ENCODE results near the gene LCN1. TPM values are rescaled to one million over a fixed set of nuclear protein-coding genes. Genes with fewer than 3 reads are reported as not detected.

The LCN1 gene
- total and polyA plus RNA-seq, 2 donors, result 0.19 to 1.2 TPM

DNA sequence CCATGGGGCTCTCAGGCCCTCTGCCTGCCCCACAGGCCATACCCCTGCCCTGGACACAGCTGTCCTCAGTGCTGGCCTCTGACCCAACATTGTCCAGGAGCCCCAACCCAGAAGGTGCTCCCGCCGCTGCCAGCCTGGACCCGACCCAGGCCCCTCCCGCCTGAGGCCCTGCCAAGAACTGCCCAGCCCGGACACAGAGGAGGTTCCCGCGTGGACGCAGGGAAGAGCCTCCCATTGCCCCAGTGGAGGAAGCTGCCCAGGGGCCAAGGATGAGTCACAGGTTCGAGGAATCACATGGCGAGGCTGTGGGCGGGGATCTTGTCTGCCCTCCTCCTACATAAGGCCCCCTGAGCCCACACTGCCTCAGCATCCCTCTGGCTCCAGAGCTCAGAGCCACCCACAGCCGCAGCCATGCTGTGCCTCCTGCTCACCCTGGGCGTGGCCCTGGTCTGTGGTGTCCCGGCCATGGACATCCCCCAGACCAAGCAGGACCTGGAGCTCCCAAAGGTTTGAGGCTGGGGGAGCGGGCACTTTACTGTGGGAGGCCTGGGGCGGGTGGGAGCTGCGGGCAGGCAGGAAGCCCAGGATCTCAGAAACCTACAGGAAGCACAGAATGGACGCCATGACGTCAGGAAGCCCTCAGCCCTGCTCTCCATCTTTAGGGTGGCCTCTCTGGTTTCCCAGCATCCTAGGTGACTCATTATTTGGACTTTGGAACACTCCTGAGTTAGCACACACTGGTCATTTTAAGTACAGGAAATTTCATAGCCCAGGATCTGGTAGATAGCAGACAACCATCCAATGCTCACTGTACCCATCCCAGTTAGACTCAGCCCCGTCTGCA lies 40.4 kb downstream of the LCN1 start, which contains the start of gene PAEP:
PAEP (plus strand) TSS at position 366 of the 844 bp plus-strand sequence.
- Histone ChIP-seq H3K4me3 (ENCODE audit: low read length in 2 of 2) (no peak within 1 kb of the TSS), H3K9me3 (ENCODE audit: control insufficient read depth in 2 of 2, insufficient read depth in 1 of 2, low read length in 1 of 2) (peaks cover 0 to 2% of the 10 kb centered on the region in 2 donors), H3K27me3 (ENCODE audit: control insufficient read depth in 2 of 2, insufficient read depth in 1 of 2, low read length in 1 of 2) (peaks cover 0 to 3% of the 10 kb centered on the region in 2 donors), H3K36me3 (ENCODE audit: control insufficient read depth in 2 of 2, insufficient read depth in 2 of 2, low read length in 1 of 2) (no peaks in the 10 kb centered on the region), H3K27ac (ENCODE audit: low read depth in 1 of 2, low read length in 1 of 2) (no peak within 1 kb of the TSS), H3K4me1 (ENCODE audit: control insufficient read depth in 2 of 2, insufficient read depth in 2 of 2, low read length in 2 of 2) (no peaks in the 10 kb centered on the region)
- DNase-seq (ENCODE audit: low read depth in 6 of 9, low spot score in 9 of 9), result no peak
- WGBS, result 93% methylated on average over 20 of the region's 20 CpGs

DNA sequence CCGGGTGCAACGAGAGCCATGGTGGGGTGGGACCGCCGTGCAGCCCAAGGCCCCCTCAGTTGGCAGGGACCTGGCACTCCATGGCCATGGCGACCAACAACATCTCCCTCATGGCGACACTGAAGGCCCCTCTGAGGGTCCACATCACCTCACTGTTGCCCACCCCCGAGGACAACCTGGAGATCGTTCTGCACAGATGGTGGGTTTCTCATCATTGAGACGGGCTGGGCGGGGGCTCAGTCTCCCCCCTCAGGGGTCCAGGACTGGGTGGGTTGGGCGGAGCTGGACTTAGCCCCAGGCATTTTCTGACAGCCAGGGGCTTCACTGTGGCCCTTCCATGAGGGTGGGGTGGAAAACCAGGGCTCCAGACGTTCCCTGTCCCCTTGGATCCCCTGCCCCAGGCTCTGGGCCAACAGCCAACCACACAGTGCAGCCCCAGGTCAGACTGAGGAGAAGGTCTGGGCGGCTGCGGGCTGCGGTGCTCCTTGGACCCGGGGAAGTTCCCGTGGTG lies 41.0 kb downstream of the LCN1 start:
- no peak overlapping the region for H3K27ac ChIP-seq (ENCODE audit: low read depth in 1 of 2, low read length in 1 of 2)
- H3K4me1 ChIP-seq (ENCODE audit: control insufficient read depth in 2 of 2, insufficient read depth in 2 of 2, low read length in 2 of 2), result no peaks in the 10 kb centered on the region
- H3K27me3 ChIP-seq (ENCODE audit: control insufficient read depth in 2 of 2, insufficient read depth in 1 of 2, low read length in 1 of 2), result peaks cover 0 to 3% of the 10 kb centered on the region in 2 donors
- WGBS, result 93% methylated on average over 17 of the region's 17 CpGs
- H3K36me3 ChIP-seq (ENCODE audit: control insufficient read depth in 2 of 2, insufficient read depth in 2 of 2, low read length in 1 of 2), result no peaks in the 10 kb centered on the region
- H3K9me3 ChIP-seq (ENCODE audit: control insufficient read depth in 2 of 2, insufficient read depth in 1 of 2, low read length in 1 of 2), result peaks cover 0 to 2% of the 10 kb centered on the region in 2 donors
- DNase-seq (ENCODE audit: low read depth in 6 of 9, low spot score in 9 of 9), result no peak
- no peak overlapping the region for H3K4me3 ChIP-seq (ENCODE audit: low read length in 2 of 2)

DNA sequence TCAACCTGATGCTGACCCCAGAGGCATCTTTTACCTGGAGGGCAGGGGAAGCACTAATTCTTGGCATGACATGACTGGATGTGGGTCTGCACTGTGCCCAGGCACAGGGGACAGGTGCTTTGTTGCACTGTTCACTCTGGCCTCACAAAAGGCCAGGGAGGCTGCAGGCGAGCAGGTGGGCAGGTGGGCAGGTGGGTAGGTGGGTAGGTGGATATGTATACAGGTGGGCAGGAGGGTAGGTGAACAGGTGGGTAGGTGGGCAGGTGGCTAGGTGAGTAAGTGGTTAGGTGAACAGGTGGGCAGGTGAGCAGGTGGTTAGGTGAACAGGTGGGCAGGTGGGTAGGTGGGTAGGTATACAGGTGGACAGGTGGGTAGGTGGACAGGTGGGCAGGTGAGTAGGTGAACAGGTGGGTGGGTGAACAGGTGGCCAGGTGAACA lies 41.8 kb downstream of the LCN1 start:
- Histone ChIP-seq H3K27me3 (ENCODE audit: control insufficient read depth in 2 of 2, insufficient read depth in 1 of 2, low read length in 1 of 2) (peaks cover 0 to 3% of the 10 kb centered on the region in 2 donors), H3K4me1 (ENCODE audit: control insufficient read depth in 2 of 2, insufficient read depth in 2 of 2, low read length in 2 of 2) (no peaks in the 10 kb centered on the region), H3K36me3 (ENCODE audit: control insufficient read depth in 2 of 2, insufficient read depth in 2 of 2, low read length in 1 of 2) (no peaks in the 10 kb centered on the region), H3K4me3 (ENCODE audit: low read length in 2 of 2) (no peak overlapping the region), H3K9me3 (ENCODE audit: control insufficient read depth in 2 of 2, insufficient read depth in 1 of 2, low read length in 1 of 2) (peaks cover 0 to 2% of the 10 kb centered on the region in 2 donors), H3K27ac (ENCODE audit: low read depth in 1 of 2, low read length in 1 of 2) (no peak overlapping the region)
- 96% methylated on average over 1 of the region's 1 CpG for WGBS
- no peak for DNase-seq (ENCODE audit: low read depth in 6 of 9, low spot score in 9 of 9)

DNA sequence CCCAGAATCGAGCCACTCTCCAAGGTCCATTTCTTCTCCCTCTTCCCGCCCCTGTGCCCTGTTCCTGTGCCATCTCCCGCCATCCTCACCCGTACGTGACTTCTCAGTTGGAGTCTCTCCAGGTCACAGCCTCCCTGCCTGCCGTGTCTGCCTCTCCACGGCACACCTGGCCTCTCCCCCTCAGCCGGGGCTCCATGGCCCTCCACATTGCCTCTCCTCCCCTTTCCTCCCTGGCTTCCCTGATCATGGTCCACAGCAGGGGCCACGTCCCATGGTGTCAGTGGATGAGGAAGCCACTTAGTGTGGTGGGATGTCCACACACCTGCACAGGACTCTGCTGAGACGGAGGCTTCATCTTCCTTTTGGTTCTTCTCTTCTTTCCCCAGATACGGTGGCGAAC lies 42.6 kb downstream of the LCN1 start:
- WGBS, result 88% methylated on average over 12 of the region's 12 CpGs
- Histone ChIP-seq H3K36me3 (ENCODE audit: control insufficient read depth in 2 of 2, insufficient read depth in 2 of 2, low read length in 1 of 2) (no peaks in the 10 kb centered on the region), H3K27ac (ENCODE audit: low read depth in 1 of 2, low read length in 1 of 2) (no peak overlapping the region), H3K9me3 (ENCODE audit: control insufficient read depth in 2 of 2, insufficient read depth in 1 of 2, low read length in 1 of 2) (peaks cover 0 to 2% of the 10 kb centered on the region in 2 donors), H3K4me3 (ENCODE audit: low read length in 2 of 2) (no peak overlapping the region), H3K4me1 (ENCODE audit: control insufficient read depth in 2 of 2, insufficient read depth in 2 of 2, low read length in 2 of 2) (no peaks in the 10 kb centered on the region), H3K27me3 (ENCODE audit: control insufficient read depth in 2 of 2, insufficient read depth in 1 of 2, low read length in 1 of 2) (peaks cover 0 to 3% of the 10 kb centered on the region in 2 donors)
- no peak for DNase-seq (ENCODE audit: low read depth in 6 of 9, low spot score in 9 of 9)

DNA sequence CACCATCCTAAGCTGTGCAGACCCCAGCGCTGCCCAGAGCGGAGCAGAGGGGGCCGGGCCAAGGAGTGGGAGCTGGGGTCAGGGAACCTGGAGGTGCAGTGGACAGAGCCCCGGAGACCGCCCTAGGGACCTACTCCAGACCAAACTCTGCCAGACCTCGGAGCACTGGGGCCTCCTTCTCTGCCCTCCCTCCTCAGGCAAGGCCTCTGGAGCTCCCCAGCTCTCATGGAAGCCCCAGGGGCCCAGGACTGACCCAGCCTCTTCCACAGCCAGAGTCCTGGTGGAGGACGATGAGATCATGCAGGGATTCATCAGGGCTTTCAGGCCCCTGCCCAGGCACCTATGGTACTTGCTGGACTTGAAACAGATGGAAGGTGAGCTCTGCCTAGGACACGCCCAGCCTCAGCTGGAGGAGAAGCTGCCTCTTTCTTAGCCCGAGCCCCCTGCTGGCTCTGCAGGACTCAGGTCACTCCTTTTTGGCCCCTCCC lies 43.9 kb downstream of the LCN1 start:
- Histone ChIP-seq H3K4me3 (ENCODE audit: low read length in 2 of 2) (no peak overlapping the region), H3K27me3 (ENCODE audit: control insufficient read depth in 2 of 2, insufficient read depth in 1 of 2, low read length in 1 of 2) (peaks cover 0 to 3% of the 10 kb centered on the region in 2 donors), H3K4me1 (ENCODE audit: control insufficient read depth in 2 of 2, insufficient read depth in 2 of 2, low read length in 2 of 2) (no peaks in the 10 kb centered on the region), H3K27ac (ENCODE audit: low read depth in 1 of 2, low read length in 1 of 2) (no peak overlapping the region), H3K9me3 (ENCODE audit: control insufficient read depth in 2 of 2, insufficient read depth in 1 of 2, low read length in 1 of 2) (peaks cover 0 to 2% of the 10 kb centered on the region in 2 donors), H3K36me3 (ENCODE audit: control insufficient read depth in 2 of 2, insufficient read depth in 2 of 2, low read length in 1 of 2) (no peaks in the 10 kb centered on the region)
- 84% methylated on average over 9 of the region's 9 CpGs for WGBS
- DNase-seq (ENCODE audit: low read depth in 6 of 9, low spot score in 9 of 9), result no peak

DNA sequence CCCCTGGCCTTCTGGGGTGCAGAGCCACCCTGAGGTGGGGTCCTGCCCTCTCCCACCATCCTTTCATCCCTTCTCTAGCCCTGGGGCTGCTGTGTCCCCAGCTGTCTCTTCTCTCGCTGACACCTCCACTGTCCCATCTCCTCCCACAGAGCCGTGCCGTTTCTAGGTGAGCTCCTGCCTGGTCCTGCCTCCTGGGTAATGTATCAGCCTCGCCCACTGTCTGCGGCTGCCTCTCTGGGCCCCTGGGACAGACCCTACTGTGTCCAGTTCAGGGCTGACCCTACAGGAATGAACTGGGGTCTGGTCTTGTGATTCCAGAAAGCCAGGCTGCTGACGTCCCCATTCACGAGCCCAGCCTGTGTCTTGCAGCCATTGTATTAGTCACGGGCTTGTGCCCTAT lies 44.4 kb downstream of the LCN1 start:
- WGBS, result 75% methylated on average over 8 of the region's 8 CpGs
- Histone ChIP-seq H3K27me3 (ENCODE audit: control insufficient read depth in 2 of 2, insufficient read depth in 1 of 2, low read length in 1 of 2) (peaks cover 0 to 3% of the 10 kb centered on the region in 2 donors), H3K4me1 (ENCODE audit: control insufficient read depth in 2 of 2, insufficient read depth in 2 of 2, low read length in 2 of 2) (no peaks in the 10 kb centered on the region), H3K4me3 (ENCODE audit: low read length in 2 of 2) (no peak overlapping the region), H3K27ac (ENCODE audit: low read depth in 1 of 2, low read length in 1 of 2) (no peak overlapping the region), H3K9me3 (ENCODE audit: control insufficient read depth in 2 of 2, insufficient read depth in 1 of 2, low read length in 1 of 2) (peaks cover 0 to 2% of the 10 kb centered on the region in 2 donors), H3K36me3 (ENCODE audit: control insufficient read depth in 2 of 2, insufficient read depth in 2 of 2, low read length in 1 of 2) (no peaks in the 10 kb centered on the region)
- no peak for DNase-seq (ENCODE audit: low read depth in 6 of 9, low spot score in 9 of 9)

DNA sequence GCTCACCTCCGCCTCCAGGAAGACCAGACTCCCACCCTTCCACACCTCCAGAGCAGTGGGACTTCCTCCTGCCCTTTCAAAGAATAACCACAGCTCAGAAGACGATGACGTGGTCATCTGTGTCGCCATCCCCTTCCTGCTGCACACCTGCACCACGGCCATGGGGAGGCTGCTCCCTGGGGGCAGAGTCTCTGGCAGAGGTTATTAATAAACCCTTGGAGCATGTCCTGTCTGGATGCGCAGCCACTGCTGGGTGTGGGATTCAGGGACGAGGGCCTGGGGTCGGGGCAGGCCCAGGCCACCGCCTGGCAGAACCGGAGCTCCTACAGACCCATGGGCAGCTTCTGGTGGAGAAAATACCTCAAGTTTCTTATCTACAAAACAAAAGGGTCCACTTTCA lies 45.3 kb downstream of the LCN1 start:
- H3K27ac ChIP-seq (ENCODE audit: low read depth in 1 of 2, low read length in 1 of 2), result no peak overlapping the region
- H3K27me3 ChIP-seq (ENCODE audit: control insufficient read depth in 2 of 2, insufficient read depth in 1 of 2, low read length in 1 of 2), result peaks cover 0 to 3% of the 10 kb centered on the region in 2 donors
- no peaks in the 10 kb centered on the region for H3K4me1 ChIP-seq (ENCODE audit: control insufficient read depth in 2 of 2, insufficient read depth in 2 of 2, low read length in 2 of 2)
- no peaks in the 10 kb centered on the region for H3K36me3 ChIP-seq (ENCODE audit: control insufficient read depth in 2 of 2, insufficient read depth in 2 of 2, low read length in 1 of 2)
- peaks cover 0 to 2% of the 10 kb centered on the region in 2 donors for H3K9me3 ChIP-seq (ENCODE audit: control insufficient read depth in 2 of 2, insufficient read depth in 1 of 2, low read length in 1 of 2)
- H3K4me3 ChIP-seq (ENCODE audit: low read length in 2 of 2), result no peak overlapping the region
- WGBS, result 62% methylated on average over 10 of the region's 10 CpGs
- DNase-seq (ENCODE audit: low read depth in 6 of 9, low spot score in 9 of 9), result no peak

DNA sequence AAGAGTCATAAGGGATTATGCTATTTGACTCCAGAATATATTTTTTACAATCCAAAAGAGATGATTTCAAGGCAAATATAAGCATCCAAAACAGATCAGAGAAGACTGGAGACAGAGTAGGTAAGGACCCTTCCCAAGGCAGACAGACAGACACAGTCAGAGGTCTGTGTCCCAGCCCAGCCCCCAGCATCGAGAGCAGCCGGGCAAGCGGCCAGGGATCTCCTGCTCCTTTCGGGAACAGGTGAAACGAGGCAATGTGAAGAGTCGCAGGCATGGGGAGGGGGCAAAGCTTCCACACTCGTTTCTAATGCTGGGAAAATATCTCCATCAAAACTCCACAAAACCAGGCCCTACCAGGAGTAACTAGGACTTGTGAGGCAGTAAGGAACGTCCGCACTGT lies 46.1 kb downstream of the LCN1 start:
- WGBS, result 79% methylated on average over 9 of the region's 9 CpGs
- H3K9me3 ChIP-seq (ENCODE audit: control insufficient read depth in 2 of 2, insufficient read depth in 1 of 2, low read length in 1 of 2), result peaks cover 0 to 2% of the 10 kb centered on the region in 2 donors
- H3K36me3 ChIP-seq (ENCODE audit: control insufficient read depth in 2 of 2, insufficient read depth in 2 of 2, low read length in 1 of 2), result no peaks in the 10 kb centered on the region
- H3K27ac ChIP-seq (ENCODE audit: low read depth in 1 of 2, low read length in 1 of 2), result no peak overlapping the region
- peaks cover 0 to 3% of the 10 kb centered on the region in 2 donors for H3K27me3 ChIP-seq (ENCODE audit: control insufficient read depth in 2 of 2, insufficient read depth in 1 of 2, low read length in 1 of 2)
- no peaks in the 10 kb centered on the region for H3K4me1 ChIP-seq (ENCODE audit: control insufficient read depth in 2 of 2, insufficient read depth in 2 of 2, low read length in 2 of 2)
- no peak overlapping the region for H3K4me3 ChIP-seq (ENCODE audit: low read length in 2 of 2)
- DNase-seq (ENCODE audit: low read depth in 6 of 9, low spot score in 9 of 9), result no peak

DNA sequence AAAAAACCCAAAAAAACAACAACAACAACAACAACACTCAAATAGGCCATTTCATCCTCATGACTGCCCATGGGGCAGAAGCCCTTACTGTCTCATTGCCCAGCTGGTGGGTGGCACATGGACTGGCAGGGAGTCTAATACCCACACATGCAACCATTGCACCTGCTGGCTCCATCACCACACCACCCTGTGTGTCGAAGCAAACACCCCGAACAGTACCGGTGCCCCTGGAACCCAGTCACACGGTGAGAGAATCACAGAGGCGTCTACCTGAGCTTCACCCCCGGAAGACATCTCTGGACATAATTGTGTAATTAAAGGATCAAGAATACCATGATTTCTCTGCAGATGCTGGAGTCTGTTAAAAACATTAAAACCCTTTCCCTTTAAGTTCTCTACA lies 46.8 kb downstream of the LCN1 start:
- no peaks in the 10 kb centered on the region for H3K9me3 ChIP-seq (ENCODE audit: control insufficient read depth in 2 of 2, insufficient read depth in 1 of 2, low read length in 1 of 2)
- H3K4me3 ChIP-seq (ENCODE audit: low read length in 2 of 2), result no peak overlapping the region
- no peak overlapping the region for H3K27ac ChIP-seq (ENCODE audit: low read depth in 1 of 2, low read length in 1 of 2)
- H3K36me3 ChIP-seq (ENCODE audit: control insufficient read depth in 2 of 2, insufficient read depth in 2 of 2, low read length in 1 of 2), result no peaks in the 10 kb centered on the region
- H3K27me3 ChIP-seq (ENCODE audit: control insufficient read depth in 2 of 2, insufficient read depth in 1 of 2, low read length in 1 of 2), result peaks cover 0 to 3% of the 10 kb centered on the region in 2 donors
- 98% methylated on average over 6 of the region's 6 CpGs for WGBS
- H3K4me1 ChIP-seq (ENCODE audit: control insufficient read depth in 2 of 2, insufficient read depth in 2 of 2, low read length in 2 of 2), result no peaks in the 10 kb centered on the region
- DNase-seq (ENCODE audit: low read depth in 6 of 9, low spot score in 9 of 9), result no peak
